WTC11 (cell line): ENCODE measurements around the gene HHIPL1. TPM values are rescaled to one million over a fixed set of nuclear protein-coding genes. Genes with fewer than 3 reads are reported as not detected.

Source experiments
- ATAC-seq: fragments of 200-7000 bp; cut with Tn5 transposase; 2 replicates; pipeline ENCODE4 v1.10.0; 2021; ENCODE audit warnings: mild to moderate bottlenecking, moderate library complexity
- CTCF ChIA-PET: fragments of 300-600 bp; sonication (Branson Sonifier 250); formaldehyde crosslinking; loops from one replicate; lab custom pipeline; 2021; ENCODE audit warnings: antibody characterized with exemption; lab: Charles Lee
- POLR2A ChIA-PET: fragments of 350-600 bp; sonication (Branson Sonifier 250); formaldehyde crosslinking; loops from one replicate; lab custom pipeline; 2021; ENCODE audit warnings: antibody characterized with exemption; lab: Charles Lee
- DNase-seq: peaks from one replicate; pipeline ENCODE4 v3.0.0; 2021; ENCODE audit warnings: low spot score
- H3K27ac Mint-ChIP-seq: 2 replicates; pipeline ENCODE4 v1.8.0; 2021; ENCODE audit warnings: mixed read lengths
- H3K27me3 Mint-ChIP-seq: 2 replicates; pipeline ENCODE4 v1.8.0; 2021; ENCODE audit warnings: low read depth, mild to moderate bottlenecking, moderate library complexity, mixed read lengths
- H3K36me3 Mint-ChIP-seq: 2 replicates; pipeline ENCODE4 v1.8.0; 2021; ENCODE audit warnings: mixed read lengths
- H3K4me1 Mint-ChIP-seq: 2 replicates; pipeline ENCODE4 v1.8.0; 2022; ENCODE audit warnings: mixed read lengths
- H3K4me3 Mint-ChIP-seq: 2 replicates; pipeline ENCODE4 v1.8.0; 2021; ENCODE audit warnings: mild to moderate bottlenecking, moderate library complexity, mixed read lengths
- H3K9me3 Mint-ChIP-seq: 2 replicates; pipeline ENCODE4 v1.8.0; 2021; ENCODE audit warnings: mixed read lengths
- ARID4B ChIP-seq: sonication (generic); formaldehyde crosslinking; IDR thresholded peaks from 2 replicates; pipeline ENCODE4 v1.8.0; 2023; ENCODE audit warnings: missing genetic modification reagents, mild to moderate bottlenecking, borderline replicate concordance
- ATF6 ChIP-seq: sonication (generic); formaldehyde crosslinking; IDR thresholded peaks from 2 replicates; pipeline ENCODE4 v1.8.1; 2023; ENCODE audit warnings: mild to moderate bottlenecking, missing genetic modification reagents
- CREB1 ChIP-seq: sonication (generic); formaldehyde crosslinking; IDR thresholded peaks from 2 replicates; pipeline ENCODE4 v1.8.0; 2023; ENCODE audit warnings: mild to moderate bottlenecking, missing genetic modification reagents
- FOXP1 ChIP-seq: sonication (generic); formaldehyde crosslinking; IDR thresholded peaks from 2 replicates; pipeline ENCODE4 v1.8.0; 2022; ENCODE audit warnings: missing genetic modification reagents, mild to moderate bottlenecking, moderate library complexity, borderline replicate concordance
- FOXP4 ChIP-seq: sonication (generic); formaldehyde crosslinking; IDR thresholded peaks from 2 replicates; pipeline ENCODE4 v1.8.0; 2022; ENCODE audit warnings: mild to moderate bottlenecking, missing genetic modification reagents
- PRDM15 ChIP-seq: sonication (generic); formaldehyde crosslinking; IDR thresholded peaks from 2 replicates; pipeline ENCODE4 v1.8.0; 2022; ENCODE audit warnings: missing genetic modification reagents
- PRRX2 ChIP-seq: fragments of 250-450 bp; sonication (Bioruptor Pico); IDR thresholded peaks from 2 replicates; pipeline ENCODE4 v1.8.0; 2021; ENCODE audit warnings: mild to moderate bottlenecking
- TEAD4 ChIP-seq: sonication (generic); formaldehyde crosslinking; IDR thresholded peaks from 2 replicates; pipeline ENCODE4 v1.8.0; 2022; ENCODE audit warnings: mild to moderate bottlenecking, missing genetic modification reagents
- total RNA-seq: library from RNA; stranded (reverse); gene quantifications from 3 replicates; pipeline ENCODE4 v1.2.3, GENCODE V29; 2021
- TF ChIP-seq, protein P1 (sequence below): sonication (generic); formaldehyde crosslinking; IDR thresholded peaks from 2 replicates; pipeline ENCODE4 v1.8.0; 2022; ENCODE audit warnings: mild to moderate bottlenecking, missing genetic modification reagents
- TF ChIP-seq, protein P2 (sequence below): fragments of 250-450 bp; sonication (Bioruptor Pico); IDR thresholded peaks from 2 replicates; pipeline ENCODE4 v1.9.0; 2021; ENCODE audit warnings: mild to moderate bottlenecking, borderline replicate concordance
- TF ChIP-seq, protein P3 (sequence below): sonication (generic); formaldehyde crosslinking; conservative IDR thresholded peaks from 2 replicates; pipeline ENCODE4 v1.8.1; 2023; ENCODE audit warnings: mild to moderate bottlenecking, low read depth, missing genetic modification reagents, moderate library complexity
- TF ChIP-seq, protein P4 (sequence below): sonication (generic); formaldehyde crosslinking; IDR thresholded peaks from 2 replicates; pipeline ENCODE4 v1.8.1; 2023; ENCODE audit warnings: mild to moderate bottlenecking, missing genetic modification reagents, moderate library complexity

HHIPL1 gene
- total RNA-seq, 1 experiment from 2014 or later: 1.5 TPM

DNA sequence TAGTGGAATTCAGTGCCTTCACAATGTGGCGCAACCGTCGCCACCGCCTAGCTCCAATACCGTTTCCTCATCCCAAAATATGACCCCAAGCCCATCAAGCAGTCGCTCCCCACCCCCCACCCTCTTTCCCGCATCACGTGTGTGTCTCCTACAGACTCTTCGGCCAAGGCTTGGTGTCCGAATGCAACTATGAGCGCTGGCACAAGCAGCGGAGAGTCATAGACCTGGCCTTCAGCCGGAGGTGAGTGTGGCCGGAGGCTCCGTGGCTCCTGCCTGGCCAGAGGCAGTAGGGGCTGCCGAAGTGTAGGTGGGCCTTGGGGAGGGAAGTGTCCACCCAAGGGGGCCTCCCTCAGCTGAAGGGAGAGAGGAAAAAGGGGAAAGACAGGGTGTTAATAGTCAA lies 54.9 kb downstream of the HHIPL1 start (continued):
- no peak for TF ChIP-seq FOXP4 (CRISPR knock-in tag)

DNA sequence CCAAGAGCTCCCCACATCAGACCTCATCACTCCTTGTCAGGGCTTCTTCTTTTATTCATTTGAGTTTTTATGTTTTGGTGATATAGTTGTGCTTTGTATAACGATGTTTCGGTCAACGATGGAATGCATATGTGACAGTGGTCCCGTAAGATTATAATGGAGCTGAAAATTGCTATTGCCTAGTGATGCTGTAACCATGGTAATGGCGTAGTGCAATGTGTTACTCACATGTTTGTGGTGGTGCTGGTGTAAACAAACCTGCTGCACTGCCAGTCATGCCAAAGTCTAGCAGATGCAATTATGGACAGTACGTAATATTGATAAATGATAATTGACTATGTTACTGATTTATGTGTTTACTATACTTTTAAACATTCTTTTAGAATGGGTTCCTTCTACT lies 55.5 kb downstream of the HHIPL1 start:
- no peak overlapping the region for H3K4me3 Mint-ChIP-seq
- peaks cover 27% of the 10 kb centered on the region for H3K9me3 Mint-ChIP-seq
- H3K27ac Mint-ChIP-seq: no peak overlapping the region
- no peaks in the 10 kb centered on the region for H3K4me1 Mint-ChIP-seq
- DNase-seq (no peak), ATAC-seq (no peak)
- POLR2A ChIA-PET: no interaction called here
- peaks cover 3% of the 10 kb centered on the region; the same call in 1 of the 2 replicates for H3K27me3 Mint-ChIP-seq
- peaks cover 22% of the 10 kb centered on the region for H3K36me3 Mint-ChIP-seq
- CTCF ChIA-PET: interaction anchor here (0.7 to 1.0 kb wide), 2 partner anchors 13 to 16 kb away, joined by 3 read pairs; partner anchors contain the start of gene CYP46A1
- TF ChIP-seq PRRX2 (CRISPR knock-in tag) (no peak), ARID4B (CRISPR knock-in tag) (no peak), ATF6 (CRISPR knock-in tag) (no peak), PRDM15 (CRISPR knock-in tag) (no peak), FOXP1 (CRISPR knock-in tag) (no peak), CREB1 (no peak), TEAD4 (CRISPR knock-in tag) (no peak)
- TF ChIP-seq, protein P1, sequence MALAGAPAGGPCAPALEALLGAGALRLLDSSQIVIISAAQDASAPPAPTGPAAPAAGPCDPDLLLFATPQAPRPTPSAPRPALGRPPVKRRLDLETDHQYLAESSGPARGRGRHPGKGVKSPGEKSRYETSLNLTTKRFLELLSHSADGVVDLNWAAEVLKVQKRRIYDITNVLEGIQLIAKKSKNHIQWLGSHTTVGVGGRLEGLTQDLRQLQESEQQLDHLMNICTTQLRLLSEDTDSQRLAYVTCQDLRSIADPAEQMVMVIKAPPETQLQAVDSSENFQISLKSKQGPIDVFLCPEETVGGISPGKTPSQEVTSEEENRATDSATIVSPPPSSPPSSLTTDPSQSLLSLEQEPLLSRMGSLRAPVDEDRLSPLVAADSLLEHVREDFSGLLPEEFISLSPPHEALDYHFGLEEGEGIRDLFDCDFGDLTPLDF: no peak
- TF ChIP-seq, protein P2, sequence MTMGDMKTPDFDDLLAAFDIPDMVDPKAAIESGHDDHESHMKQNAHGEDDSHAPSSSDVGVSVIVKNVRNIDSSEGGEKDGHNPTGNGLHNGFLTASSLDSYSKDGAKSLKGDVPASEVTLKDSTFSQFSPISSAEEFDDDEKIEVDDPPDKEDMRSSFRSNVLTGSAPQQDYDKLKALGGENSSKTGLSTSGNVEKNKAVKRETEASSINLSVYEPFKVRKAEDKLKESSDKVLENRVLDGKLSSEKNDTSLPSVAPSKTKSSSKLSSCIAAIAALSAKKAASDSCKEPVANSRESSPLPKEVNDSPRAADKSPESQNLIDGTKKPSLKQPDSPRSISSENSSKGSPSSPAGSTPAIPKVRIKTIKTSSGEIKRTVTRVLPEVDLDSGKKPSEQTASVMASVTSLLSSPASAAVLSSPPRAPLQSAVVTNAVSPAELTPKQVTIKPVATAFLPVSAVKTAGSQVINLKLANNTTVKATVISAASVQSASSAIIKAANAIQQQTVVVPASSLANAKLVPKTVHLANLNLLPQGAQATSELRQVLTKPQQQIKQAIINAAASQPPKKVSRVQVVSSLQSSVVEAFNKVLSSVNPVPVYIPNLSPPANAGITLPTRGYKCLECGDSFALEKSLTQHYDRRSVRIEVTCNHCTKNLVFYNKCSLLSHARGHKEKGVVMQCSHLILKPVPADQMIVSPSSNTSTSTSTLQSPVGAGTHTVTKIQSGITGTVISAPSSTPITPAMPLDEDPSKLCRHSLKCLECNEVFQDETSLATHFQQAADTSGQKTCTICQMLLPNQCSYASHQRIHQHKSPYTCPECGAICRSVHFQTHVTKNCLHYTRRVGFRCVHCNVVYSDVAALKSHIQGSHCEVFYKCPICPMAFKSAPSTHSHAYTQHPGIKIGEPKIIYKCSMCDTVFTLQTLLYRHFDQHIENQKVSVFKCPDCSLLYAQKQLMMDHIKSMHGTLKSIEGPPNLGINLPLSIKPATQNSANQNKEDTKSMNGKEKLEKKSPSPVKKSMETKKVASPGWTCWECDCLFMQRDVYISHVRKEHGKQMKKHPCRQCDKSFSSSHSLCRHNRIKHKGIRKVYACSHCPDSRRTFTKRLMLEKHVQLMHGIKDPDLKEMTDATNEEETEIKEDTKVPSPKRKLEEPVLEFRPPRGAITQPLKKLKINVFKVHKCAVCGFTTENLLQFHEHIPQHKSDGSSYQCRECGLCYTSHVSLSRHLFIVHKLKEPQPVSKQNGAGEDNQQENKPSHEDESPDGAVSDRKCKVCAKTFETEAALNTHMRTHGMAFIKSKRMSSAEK (CRISPR knock-in tag): no peak
- TF ChIP-seq, protein P3, sequence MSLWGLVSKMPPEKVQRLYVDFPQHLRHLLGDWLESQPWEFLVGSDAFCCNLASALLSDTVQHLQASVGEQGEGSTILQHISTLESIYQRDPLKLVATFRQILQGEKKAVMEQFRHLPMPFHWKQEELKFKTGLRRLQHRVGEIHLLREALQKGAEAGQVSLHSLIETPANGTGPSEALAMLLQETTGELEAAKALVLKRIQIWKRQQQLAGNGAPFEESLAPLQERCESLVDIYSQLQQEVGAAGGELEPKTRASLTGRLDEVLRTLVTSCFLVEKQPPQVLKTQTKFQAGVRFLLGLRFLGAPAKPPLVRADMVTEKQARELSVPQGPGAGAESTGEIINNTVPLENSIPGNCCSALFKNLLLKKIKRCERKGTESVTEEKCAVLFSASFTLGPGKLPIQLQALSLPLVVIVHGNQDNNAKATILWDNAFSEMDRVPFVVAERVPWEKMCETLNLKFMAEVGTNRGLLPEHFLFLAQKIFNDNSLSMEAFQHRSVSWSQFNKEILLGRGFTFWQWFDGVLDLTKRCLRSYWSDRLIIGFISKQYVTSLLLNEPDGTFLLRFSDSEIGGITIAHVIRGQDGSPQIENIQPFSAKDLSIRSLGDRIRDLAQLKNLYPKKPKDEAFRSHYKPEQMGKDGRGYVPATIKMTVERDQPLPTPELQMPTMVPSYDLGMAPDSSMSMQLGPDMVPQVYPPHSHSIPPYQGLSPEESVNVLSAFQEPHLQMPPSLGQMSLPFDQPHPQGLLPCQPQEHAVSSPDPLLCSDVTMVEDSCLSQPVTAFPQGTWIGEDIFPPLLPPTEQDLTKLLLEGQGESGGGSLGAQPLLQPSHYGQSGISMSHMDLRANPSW (CRISPR knock-in tag): no peak
- TF ChIP-seq, protein P4, sequence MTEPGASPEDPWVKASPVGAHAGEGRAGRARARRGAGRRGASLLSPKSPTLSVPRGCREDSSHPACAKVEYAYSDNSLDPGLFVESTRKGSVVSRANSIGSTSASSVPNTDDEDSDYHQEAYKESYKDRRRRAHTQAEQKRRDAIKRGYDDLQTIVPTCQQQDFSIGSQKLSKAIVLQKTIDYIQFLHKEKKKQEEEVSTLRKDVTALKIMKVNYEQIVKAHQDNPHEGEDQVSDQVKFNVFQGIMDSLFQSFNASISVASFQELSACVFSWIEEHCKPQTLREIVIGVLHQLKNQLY (CRISPR knock-in tag): no peak
